CD4-positive, alpha-beta T cell treated with Interleukin-17A for 1 hour (primary cell): ENCODE results near the gene INPP5A.

ENCODE experiments used
- DNase-seq: peaks from one replicate; pipeline ENCODE4 v3.0.0-alpha.2; 2020

The INPP5A gene

GRCh38 chr10:132536241-132536876 lies 1.2 kb upstream of the INPP5A start:
- no peak for DNase-seq

GRCh38 chr10:132536877-132537683 lies 507 bp upstream of the INPP5A start:
- DNase-seq, result peak; percentile 100

GRCh38 chr10:132538031-132538789 lies 623 bp downstream of the INPP5A start:
- DNase-seq, result no peak

- no peak for DNase-seq
Measured at GRCh38 chr10:132538790-132539421, 1.3 kb downstream of the INPP5A start.

- DNase-seq, result peak; percentile 37
Measured at GRCh38 chr10:132539431-132539839, 1.8 kb downstream of the INPP5A start.

DNA sequence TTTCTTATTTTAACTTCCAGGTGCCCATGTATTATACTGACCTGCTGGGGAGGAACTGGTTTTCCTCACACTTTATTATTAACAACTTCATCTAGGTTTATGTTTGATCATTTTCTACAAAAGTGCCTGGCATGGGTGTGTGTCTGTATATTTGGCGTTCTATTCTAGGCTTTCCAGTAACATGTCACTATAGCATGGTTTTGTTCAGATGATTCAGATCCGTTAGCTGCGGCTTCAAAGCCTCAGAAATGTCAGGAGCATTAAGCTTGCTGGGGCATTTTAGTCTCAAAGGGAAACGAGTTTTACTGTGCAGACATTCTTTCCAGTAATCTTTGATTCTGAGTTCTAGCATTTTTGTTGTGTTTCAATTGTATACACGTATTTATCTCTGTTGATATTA lies 2.3 kb downstream of the INPP5A start:
- no peak for DNase-seq

DNA sequence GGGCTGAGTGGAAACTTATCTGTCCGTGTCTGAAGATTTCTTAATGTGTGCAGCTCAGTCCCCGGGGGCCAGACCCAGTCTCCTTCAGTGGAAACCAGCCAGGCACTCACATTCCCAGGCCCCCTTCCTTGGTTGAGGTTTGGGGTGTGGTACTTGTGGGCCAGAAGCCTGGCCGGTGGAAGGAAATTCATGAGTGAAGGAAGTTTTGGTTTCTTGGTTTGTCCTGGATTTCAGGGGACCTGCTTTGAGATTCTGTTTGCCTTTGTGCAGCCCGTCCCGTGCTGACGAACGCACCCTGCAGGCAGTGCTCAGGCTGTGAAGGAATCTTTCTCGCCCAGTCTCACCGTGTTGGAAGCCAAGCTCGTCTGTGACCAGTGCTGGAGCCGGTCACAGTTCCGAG lies 2.9 kb downstream of the INPP5A start:
- no peak for DNase-seq

GRCh38 chr10:132541129-132541528 lies 3.5 kb downstream of the INPP5A start:
- DNase-seq, result no peak

DNA sequence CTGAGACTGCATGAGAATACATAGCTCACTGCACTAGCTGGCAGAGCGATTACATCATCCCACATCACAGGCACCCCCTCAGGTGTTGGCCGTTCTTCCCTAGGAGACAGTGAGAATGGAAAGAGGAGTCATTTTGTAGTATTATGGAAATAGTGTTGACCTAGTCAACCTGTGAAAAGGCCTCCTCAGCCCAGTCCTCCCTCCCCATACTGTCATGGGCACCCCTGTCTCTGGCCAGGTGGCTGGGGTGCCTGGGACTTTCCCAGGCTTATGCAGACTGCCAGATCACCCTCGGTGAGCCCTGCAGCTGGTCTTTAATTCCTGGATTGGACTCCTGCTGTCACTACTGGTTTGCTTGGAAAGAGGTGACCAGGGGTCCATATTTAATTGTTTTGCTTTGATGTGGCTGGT lies 4.0 kb downstream of the INPP5A start:
- DNase-seq, result no peak

- no peak for DNase-seq
Measured at GRCh38 chr10:132542086-132542775, 4.6 kb downstream of the INPP5A start.

GRCh38 chr10:132542819-132543218 lies 5.2 kb downstream of the INPP5A start:
- no peak for DNase-seq

GRCh38 chr10:132543916-132544743 lies 6.5 kb downstream of the INPP5A start:
- peak; percentile 30 for DNase-seq

DNA sequence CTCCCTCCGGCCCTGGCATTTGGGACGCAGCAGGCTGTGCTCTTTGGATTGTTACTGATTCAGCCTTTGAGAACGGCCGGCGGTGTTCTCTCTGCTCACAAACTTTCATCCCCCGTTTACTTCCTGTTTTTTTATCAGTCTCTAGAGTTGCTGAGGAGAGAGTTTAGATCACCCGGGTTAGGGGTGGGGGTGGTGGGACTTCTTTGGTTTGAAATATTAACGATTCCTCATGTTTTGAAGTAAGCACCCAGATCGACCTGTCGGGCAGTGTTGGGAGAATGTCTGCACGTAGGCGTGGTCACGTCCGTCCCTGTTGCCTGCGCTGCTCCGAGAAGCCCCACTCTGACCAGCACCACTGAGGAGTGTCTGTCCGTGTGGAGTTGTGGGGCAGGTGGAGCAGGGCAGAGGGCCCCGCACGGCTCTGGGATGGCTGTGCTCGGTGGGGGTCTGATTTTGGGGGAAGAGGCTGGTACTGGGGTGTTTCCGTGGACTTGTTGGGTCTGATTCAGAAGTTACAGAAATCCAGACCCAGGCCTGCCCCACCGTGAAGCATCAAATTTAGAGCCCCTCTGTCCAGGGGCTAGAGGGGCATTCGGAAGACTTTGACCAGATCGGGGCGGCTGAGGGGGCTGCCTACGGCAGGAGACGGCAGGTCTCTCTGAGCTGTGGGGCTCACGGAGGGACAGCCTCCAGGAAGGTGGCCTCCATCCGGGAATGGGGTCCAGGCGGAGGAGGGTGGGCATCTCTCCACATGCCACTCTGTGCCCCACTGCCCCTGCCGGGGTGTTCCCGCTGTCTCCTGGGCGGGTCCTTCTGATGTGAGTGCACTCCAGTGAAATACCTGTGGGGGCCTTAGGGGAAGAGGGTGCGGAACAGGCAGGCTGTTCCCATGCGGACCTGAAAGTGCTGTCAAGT lies 7.4 kb downstream of the INPP5A start:
- no peak for DNase-seq

GRCh38 chr10:132545659-132546367 lies 8.2 kb downstream of the INPP5A start:
- no peak for DNase-seq

GRCh38 chr10:132546567-132547420 lies 9.2 kb downstream of the INPP5A start:
- DNase-seq, result no peak

- DNase-seq, result no peak
Measured at GRCh38 chr10:132547421-132547861, 9.9 kb downstream of the INPP5A start.

DNA sequence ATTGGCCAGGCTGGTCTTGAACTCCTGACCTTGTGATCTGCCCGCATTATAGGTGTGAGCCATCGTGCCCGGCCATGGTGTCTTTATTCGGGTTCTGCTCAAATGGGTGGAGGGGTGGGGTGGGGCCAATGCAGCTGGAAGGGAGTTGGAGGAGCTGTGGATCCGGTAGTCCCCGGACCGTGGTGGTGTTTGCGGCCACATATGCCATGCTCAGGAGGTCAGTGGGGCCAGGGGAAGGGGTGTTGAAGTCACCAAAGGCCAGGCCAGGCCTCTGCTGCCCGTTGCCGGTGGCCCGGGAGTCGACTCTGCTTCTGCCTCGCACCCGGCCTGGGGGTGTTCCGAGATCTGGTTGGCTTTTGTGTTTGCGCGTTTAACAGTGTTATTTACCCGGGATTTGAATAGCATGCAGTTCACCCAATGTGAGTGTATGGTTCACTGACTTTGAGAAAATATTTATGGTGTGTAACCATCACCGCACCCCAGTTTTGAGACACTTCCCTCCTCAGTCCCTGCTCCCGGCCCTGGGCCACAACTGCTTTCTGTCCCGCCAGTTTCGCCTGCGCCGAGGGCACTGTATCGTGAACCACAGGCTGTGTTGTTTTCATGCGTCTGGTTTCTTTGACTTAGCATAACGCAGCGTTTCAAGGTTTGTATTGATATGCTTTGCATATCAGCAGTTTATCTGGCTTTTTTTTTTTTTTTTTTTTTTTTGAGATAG lies 10.7 kb downstream of the INPP5A start:
- DNase-seq, result no peak

- DNase-seq, result no peak
Measured at GRCh38 chr10:132548869-132549268, 11.3 kb downstream of the INPP5A start.
